Left colon (tissue), 2 donors: Measurements from ENCODE around the gene CETN2. TPM values are rescaled to one million over a fixed set of nuclear protein-coding genes. Genes with fewer than 3 reads are reported as not detected.

Source experiments
- ATAC-seq: fragments of 200-7000 bp; cut with Tn5 transposase; one replicate; pipeline ENCODE4 v1.9.1; 2020; ENCODE audit warnings: mild to moderate bottlenecking, moderate library complexity
- DNase-seq, 2 donors: peaks; one replicate each; pipeline ENCODE4 v3.0.0-alpha.2; 2020
- intact Hi-C, 2 donors: fragments of 100-400 bp; cut with DNase I in 1 of 2; cut with micrococcal nuclease in 1 of 2; formaldehyde crosslinking; loops; one replicate each; pipeline versions ENCODE4 v1.11.2 to v1.14.0; 2022; cut with DNase I, micrococcal nuclease
- long read RNA-seq: library from polyadenylated mRNA; unstranded; transcript quantifications from one replicate; pipeline ENCODE4 v2.0.0, GENCODE V29; 2021
- total RNA-seq, 2 donors: library from RNA; stranded (reverse); fragmentation: NEBNext Ultra II Directional; extraction: Animal tissue kit (Norgen Biotek cat#: 25700); gene quantifications; one replicate each; pipeline ENCODE4 v1.2.1, GENCODE V29; 2021
- donor health status: DM: no; HTN: no; CAD: no.
- donor health status: DM: yes; HTN: yes; CAD: no.

Gene CETN2
- total RNA-seq = 10 to 100 TPM; 12.5 to 12.7 TPM
- long read RNA-seq, partial matches to known transcripts = 1 of 6 reads
- long read RNA-seq, other reads (novel, unspliced or antisense) = 1 of 6 reads

DNA sequence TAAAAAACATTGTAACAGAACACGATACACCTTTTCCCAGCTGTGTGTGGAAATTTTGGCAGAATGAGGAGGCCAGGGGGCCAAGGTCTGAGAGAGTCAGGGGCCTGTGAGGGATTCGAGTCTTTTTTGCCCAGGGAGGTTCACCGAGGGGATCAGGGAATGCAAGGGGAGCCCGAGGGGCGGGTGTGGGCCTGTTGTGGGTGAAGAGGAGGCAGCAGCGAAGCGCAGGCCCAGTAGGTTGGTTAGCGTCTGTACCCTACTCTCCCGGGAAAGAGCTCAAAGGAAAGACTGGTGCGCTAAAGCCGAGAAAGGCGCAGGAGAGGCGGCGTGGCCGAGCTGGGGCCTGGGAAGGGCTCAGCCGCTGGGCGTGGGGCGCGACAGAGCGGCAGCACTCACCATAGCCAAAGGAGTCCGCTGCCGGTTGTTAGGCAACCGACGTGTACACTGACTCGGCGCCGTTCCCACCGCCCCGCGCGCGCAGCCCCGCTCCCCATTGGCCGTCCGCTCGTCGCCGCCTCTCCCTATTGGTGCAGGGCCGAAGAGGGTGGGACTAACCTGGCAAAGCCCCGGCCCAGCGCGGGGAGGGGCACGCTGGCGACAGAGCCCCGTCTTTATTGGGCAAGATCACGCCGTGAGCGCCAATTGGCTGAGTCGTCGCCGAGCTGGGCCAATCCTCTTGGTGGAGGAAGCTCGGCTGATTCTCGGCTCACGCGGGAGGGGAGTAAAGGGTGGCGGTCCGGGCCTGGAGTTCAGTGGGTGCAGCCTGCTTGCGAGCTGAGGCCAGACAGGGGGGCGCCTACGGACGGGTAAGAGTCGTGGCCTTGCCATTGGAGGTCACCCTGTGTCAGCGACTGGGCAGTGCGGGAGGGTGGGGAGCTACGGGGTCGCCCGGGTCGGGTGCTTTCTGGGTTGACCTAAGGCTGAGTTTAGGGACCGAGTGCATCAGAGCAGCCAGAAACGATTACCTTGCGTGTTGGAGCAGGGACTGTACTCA is at the start of gene CETN2, which contains the start of gene NSDHL:
CETN2 (minus strand) TSS at position 446 of the 994 bp plus-strand sequence; CDS start at position 399, 47 bp downstream.
NSDHL (plus strand) TSS at position 752 of the 994 bp plus-strand sequence. CDS start 15,262 bp downstream, outside the sequence.
- DNase-seq = peak; percentile 93 to 96
- intact Hi-C loops = no loop called here
- ATAC-seq = peak; percentile 97

DNA sequence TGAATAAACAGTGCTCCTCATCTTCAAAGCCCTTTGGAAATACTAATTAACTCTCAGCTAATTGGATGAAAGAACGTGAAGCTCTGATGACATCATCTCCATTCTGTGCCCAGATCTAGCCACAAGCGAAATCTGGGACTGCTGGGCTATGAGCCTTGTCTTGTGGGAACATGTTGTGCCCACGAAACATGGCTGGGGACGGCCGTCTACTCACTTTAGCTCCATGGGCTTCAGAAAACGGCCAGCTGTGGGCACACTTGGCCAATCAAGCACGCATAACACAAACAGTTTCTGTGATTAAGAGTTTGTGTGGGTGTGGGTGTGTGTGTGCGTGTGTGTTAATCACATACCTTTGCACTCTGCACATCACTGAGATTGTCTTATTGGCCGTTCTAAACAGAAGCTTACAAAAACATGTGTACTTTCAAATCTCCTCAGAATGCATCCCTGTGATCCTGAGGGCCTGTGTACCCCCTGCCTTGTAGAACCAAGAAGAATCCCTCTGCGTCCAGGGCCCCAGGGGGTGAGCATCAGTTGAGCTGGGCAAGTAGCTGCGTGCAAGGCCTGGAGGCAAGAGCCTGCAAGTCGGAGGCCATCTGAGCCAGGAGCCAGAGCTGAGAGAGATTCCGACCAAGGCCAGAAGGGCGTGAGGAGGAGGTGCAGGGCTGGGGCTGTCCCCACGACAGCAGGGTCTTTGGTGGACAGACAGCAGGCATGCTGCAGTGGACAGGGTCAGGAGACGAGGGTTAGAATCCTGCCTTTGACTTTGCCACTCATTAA is 48.6 kb upstream of the CETN2 start:
- intact Hi-C loops = no loop called here
- DNase-seq (no peak), ATAC-seq (no peak)

DNA sequence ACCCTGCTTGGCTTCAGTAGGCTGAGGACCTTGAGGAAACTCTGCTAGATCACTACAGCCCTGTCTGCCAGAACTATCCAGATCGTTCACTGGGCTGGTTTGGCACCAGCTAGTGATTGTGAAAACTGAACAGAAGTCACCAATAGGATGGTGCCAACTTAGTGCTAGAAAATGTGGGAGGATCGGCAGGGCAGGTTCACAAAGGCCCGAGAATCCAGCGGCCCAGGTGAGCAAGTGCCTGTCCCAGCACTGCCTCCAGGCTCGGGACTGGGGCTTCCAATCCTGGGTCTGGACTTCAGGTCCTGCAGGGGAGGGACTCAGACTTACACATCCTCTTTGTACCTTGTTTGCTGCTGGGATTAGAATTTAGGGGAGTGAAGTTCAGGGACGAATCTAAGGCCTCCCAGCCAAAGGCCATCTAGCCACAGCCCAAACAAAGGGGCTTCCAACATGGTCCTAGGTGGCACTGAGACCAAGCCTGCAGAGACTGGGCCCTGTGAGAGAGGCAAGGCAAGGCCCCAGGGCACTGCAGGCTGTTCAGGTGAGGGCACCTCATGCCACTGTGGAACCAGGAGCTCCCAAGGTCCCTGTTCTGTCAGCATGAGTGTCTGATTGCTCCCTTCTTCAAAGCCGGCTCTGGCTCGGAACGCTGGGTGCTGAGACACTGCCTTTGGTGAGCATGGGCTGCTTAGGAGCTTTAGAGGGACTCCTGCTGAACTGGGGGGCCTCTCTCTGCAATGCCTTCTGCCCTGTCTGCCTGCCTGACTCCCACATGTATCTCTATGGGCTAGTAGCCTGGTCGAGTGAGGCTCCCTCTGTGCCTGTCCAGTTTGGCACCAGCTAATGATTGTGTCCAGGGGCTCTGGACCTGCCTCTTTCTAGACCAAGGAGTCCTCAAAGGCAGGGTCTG is 46.6 kb upstream of the CETN2 start:
- no peak for DNase-seq
- intact Hi-C loops = no loop called here
- no peak for ATAC-seq

DNA sequence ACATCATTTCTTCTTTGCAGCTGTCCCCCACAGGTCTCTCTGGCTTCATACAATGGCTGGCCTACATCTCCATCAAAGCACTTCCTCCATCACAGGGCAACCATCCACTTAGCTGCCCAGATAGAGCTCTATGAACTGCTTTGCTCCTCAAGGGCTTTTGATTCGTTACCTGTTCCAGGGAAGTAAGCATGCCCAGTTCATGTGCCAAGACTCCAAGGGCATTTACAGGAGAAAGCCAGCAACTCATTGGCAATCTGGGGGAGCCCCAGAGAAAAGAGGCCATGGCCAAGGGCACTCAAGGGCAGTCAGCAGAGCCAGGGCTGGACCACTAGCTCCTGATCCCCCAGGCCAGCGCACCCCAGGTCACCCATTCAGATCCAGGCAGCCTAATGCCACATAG is 42.8 kb upstream of the CETN2 start:
- no peak for ATAC-seq
- intact Hi-C loops = no loop called here

DNA sequence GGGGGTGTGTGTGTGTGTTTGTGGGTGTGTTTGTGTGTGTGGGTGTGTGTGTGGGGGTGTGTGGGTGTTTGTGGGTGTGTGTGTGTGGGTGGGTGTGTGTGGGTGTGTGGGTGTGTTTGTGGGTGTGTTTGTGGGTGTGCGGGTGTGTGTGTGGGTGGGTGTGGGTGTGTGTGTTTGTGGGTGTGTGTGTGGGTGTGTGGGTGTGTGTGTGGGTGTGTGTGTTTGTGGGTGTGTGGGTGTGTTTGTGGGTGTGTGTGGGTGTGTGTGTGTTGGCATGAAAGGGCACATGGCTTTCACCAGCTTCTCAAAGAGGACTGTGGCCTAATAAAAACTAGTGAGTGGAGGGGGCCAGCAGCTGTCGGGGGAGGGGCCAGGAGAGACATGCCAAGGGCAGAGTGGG is 42.0 kb upstream of the CETN2 start:
- intact Hi-C loops = no loop called here
- ATAC-seq (peak; percentile 31), DNase-seq (no peak)

More for the DNA sequence above, 42.8 kb upstream of the CETN2 start:
- DNase-seq = no peak

DNA sequence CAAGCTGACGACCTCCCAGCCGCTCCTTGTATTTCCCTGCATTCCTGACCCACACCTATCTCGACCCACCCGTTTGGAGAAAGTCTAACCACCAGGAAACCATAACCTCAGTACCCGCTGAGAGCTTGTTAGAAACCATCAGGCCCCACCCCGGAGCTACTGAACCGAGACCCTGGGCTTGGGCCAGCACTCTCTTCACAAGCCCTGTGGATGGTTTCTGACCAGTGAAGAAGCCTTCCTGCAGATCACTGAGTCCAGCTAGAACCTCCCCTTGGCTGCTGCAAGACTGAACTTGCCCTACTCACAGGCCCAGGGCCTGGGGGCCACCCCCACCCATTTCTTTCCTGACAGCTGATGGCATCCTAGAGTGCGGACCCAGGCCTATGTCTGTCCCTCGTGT is 40.7 kb upstream of the CETN2 start:
- ATAC-seq = no peak
- DNase-seq = no peak
- intact Hi-C loops = no loop called here

DNA sequence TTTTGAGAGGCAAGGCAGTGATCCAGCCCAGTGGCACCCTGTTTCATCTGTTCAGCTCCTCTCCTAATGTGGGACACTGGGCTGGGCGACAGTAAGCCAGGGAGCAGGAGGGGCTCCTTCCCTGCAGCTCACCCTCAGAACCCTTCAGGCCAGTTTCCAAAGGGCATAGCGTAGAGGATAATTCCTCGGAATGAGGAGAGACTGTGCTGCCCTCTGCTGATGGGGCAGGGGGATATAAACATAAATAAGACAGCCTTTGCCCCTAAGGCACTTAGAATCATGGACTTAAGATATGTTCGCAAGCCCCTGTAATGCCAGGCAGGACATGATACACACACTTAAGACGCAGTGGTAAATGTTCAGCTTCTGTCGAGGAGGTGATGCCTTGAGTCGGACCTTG is 39.4 kb upstream of the CETN2 start:
- intact Hi-C loops = no loop called here
- DNase-seq = no peak
- ATAC-seq = no peak

DNA sequence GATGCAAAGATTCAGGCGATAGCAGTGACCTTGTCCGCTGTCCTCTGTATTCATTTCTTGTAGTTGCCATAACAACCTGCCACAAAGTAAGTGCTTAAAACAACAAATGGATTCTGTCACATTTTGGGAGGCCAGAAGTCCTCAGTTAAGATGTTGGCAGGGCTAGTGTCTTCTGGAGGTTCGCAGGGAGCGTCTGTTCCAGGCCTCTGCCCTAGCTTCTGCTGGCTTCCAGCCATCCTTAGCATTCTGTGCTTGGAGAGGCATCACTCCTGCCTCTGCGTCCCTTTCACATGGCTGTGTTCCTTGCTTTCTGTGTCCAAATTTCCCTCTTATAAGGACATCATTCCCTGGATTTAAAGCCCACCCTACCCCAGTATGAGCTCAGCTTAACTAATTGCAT is 35.8 kb upstream of the CETN2 start:
- DNase-seq (no peak), ATAC-seq (no peak)
- intact Hi-C loops = no loop called here

DNA sequence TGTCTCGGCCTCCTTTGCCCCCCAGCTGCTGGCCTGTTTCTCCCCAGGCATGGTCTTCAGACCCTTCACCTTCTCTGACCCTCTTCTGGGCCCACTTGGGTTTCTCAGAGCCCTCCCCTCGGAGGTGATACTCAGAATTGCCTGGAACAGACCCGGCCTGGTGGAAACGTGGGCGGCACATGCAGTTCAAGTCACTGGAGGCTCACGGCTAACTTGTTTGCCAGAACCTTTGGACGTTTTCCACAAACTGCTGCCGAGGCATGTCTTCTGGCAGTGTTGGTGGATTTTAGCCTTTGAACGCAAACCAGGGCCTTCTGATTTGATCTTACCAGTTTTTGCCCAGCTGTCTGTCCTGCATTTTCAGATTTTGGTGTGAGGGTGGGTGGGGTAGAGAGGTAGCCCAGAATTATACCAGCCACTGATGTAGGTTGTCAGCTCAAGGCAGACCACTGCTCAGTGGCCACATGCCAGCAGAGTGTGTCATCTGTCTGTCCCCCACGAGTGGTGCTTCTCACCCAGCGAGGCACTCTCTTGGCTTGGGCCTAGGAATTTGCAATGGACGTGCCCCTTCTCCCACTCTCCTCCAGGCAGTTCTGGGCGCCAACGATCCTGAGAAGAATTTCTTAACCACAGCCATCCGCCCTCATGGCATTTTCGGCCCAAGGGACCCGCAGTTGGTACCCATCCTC is 34.8 kb upstream of the CETN2 start:
- no peak for ATAC-seq
- intact Hi-C loops = no loop called here

DNA sequence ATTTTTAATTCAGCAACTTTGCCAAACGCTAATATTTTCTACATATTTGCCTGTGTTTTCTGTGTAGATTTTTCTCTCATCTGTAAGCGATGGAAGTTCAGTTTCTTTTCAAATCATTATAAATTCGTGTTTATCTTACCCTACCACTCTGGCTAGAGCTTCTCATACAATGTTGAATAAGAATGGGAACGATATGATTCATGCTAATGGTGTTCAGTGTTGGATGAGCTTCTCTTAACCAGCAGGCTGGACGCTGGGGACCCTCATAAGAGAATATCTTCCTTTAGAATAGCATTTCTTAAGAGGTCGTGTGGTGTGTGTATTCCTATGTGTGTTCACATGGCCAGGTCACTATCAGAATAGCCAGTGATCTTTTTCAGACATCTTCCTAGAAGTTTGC is 31.3 kb upstream of the CETN2 start:
- intact Hi-C loops = no loop called here
- no peak for ATAC-seq

More for the DNA sequence above, 34.8 kb upstream of the CETN2 start:
- no peak for DNase-seq

DNA sequence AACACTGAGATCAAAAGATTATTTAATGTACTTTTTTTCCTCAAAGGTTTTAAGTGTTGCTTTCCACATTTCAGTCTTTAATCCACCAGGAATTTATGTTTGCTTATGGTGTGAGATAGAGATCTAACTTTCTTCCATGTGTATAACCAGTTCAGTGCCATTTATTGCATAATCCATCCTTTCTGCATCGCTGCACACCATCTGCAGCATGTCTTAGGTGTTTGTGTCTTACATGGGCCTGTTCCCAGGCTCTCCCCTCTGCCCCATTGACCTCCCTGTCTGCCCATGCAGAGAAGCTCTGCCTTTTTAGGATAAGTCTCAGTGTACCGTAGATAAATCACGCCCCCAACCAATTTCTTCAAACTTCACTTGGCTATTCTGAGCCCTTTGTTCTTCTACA is 30.6 kb upstream of the CETN2 start:
- ATAC-seq = no peak
- intact Hi-C loops = no loop called here
- no peak for DNase-seq

More for the DNA sequence above, 31.3 kb upstream of the CETN2 start:
- DNase-seq = no peak

DNA sequence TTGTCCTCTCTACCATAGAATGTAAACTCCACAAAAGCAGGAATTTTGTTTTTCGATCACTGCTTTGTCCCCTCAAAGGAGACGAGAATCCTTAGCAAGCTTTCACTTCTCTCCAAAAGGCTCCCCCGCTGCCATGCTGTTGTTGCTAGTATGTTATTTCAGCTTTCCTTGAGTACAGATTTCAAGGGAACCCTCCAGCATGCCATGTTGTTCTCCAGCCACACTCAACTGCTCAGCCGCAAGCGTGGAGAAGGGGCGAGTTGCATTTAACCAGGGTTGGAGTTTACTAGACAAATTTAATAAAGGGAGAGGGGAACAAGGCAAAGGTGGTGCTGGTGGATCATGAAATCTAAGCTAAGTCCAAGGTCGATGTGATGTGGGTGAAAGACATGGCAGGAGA is 23.4 kb upstream of the CETN2 start:
- DNase-seq = no peak
- intact Hi-C loops = no loop called here
- ATAC-seq = no peak

DNA sequence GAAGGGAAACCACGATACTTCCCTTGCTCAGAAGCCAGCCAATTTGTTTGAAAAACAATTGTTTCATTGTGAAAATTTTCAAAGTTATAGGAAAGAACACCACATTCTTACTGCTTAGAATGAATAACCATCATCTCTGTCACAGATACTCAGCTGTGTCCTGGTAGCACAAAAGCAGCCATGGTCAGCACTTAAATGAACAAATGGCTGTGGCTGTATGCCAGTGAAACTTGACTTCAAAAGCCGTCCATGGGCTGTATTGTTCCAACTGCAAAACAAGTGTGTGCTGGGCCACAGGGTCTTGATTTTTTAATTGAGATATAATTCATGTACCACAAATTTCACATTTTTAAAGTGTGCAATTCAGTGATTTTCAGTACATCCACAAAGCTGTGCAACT is 19.9 kb upstream of the CETN2 start:
- DNase-seq = no peak
- intact Hi-C loops = no loop called here
- ATAC-seq = no peak

DNA sequence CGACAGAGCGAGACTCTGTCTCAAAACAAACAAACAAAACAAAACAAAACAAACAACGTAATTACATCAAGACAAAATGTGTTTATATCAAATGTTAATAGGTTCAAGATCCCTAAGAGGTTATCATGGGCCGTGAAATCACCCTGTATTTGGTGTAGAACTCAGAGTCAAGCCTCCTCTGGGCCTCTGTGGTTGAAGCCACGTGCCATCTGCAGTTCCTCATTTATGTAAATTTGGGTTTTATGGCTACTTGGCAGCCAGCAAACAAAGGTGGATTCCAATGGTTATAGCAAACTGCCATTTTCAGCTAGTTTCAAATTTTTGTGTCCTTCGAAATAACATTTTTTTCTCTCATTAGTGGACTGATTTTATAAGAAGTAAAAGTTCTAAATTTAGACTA is 16.7 kb upstream of the CETN2 start:
- DNase-seq (no peak), ATAC-seq (no peak)
- intact Hi-C loops = no loop called here

DNA sequence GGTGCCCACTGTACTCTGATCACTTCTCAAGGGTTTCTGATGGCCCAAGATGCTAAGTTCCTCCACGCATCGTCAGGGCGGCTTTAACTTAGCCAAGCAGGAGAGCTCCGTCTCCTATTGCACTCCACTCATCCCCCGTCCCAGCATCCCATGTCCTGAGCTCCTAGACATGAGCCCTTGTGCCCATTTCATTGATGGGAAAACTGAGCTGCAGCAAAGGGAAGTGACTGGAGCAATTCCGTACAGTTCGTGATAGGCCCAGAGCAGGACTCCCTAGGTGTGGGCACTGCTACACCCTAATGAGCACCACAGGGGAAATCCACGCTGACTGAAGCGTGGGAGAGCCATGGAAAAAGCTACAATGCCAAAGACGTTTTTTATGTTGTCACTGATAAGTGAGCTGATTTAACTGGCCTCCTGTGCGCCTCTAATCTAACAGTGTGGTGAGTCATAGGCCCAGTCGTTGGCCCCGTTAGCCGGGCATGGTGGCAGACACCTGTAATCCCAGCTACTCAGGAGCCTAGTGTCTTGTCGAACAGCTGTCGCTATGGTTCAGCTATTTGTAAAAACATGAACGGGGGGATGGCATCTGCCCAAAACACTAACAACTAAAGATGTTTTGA is 15.2 kb upstream of the CETN2 start:
- intact Hi-C loops = no loop called here
- no peak for DNase-seq
- ATAC-seq = no peak

DNA sequence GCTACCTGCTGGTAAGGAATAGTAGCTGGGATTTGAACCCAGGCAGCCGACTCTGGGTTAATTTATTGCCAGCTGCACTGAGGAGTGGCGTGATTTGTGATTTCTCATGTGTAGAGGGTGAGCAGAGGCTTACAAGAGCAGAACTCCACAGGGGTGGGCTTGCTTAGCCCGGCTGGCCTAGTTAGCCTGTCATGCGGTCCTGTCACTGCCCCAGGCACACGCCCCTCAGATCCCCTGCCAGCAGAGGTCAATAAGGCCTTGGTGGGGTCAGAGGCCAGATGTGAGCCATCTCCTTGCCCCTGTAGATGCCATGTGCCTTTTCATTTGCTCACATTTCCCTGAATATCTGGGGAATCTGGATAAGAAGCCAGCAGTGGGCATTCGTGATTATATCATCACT is 13.7 kb upstream of the CETN2 start:
- intact Hi-C loops = no loop called here
- ATAC-seq (no peak), DNase-seq (no peak)

DNA sequence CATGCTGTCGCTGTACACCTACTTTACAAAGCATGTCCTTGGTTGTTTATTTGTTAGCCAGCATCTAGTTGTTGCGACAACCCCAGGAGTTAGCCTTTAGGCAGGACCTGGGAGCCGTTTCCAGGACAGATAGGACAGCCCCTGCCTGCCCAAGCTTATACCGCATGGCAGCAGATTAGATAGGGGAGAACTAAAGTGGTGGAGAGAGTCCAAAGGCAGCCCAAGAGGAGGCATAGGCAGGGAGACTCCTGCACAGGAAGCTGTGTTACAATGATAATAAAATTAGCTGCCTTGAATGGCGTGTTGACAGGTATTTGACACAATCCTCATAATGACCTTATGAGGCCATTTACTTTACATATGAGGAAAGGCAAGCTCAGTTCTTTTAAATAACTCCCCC is 13.3 kb upstream of the CETN2 start:
- intact Hi-C loops = no loop called here
- DNase-seq (no peak), ATAC-seq (no peak)
